SK-N-MC (cell line): ENCODE data around the gene ROPN1L.

Experiments
- EZH2 ChIP-seq: fragments of 200-600 bp; sonication (generic); IDR thresholded peaks from one replicate; pipeline ENCODE4 v1.6.1; 2017; ENCODE audit warnings: antibody characterized with exemption
- FOXP2 ChIP-seq: optimal IDR thresholded peaks from 2 replicates; pipeline ENCODE3; 2011; ENCODE audit warnings: mild to moderate bottlenecking, moderate library complexity; ENCODE audit not compliant: insufficient read depth; ENCODE audit errors: extremely low read length, control extremely low read depth
- POLR2AphosphoS5 ChIP-seq: IDR thresholded peaks from 2 replicates; pipeline ENCODE4 v1.6.1; 2012; ENCODE audit warnings: mild to moderate bottlenecking, low read depth, low read length, borderline replicate concordance

DNA sequence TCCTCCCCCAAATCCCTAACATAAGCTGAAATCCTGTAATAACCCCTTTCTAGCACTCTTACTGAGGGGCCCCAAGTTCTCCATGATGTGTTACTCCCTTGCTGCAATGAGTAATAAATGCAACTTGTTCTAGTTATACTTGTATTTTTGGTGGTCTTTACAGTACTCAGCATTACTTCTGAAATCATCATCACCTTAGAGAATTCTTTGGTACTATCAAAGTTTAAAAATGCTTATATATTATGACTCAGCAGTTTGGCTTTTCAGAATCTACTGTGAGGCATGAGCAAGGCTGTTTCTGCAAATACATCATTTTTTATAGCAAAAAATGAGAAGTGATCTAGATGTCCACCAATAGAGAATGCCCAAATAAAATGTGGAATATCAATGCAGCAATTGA is 20.7 kb upstream of the ROPN1L start:
- no peak for TF ChIP-seq POLR2AphosphoS5
- no peak for TF ChIP-seq EZH2
- TF ChIP-seq FOXP2: no peak
